Stomach (tissue), 19 donors: ENCODE measurements around the gene ZFAND4. TPM values are rescaled to one million over a fixed set of nuclear protein-coding genes. Genes with fewer than 3 reads are reported as not detected.
"Not testable (repeated sequence)": the region's sequence is repeated elsewhere in the genome, so short reads cannot be mapped to it uniquely, and the experiment has no call there.

Source experiments
- DNase-seq, 2 donors: peaks; one replicate each; pipeline versions ENCODE4 v3.0.0 to v3.0.0-alpha.2; 2013 to 2019
- H3K27ac ChIP-seq, 5 donors: fragments of 200-600 bp in 4 of 5; sonication (generic) in 4 of 5; one replicate each; pipeline ENCODE4 v1.5.1; 2013 to 2019; ENCODE audit warnings: mild to moderate bottlenecking in 1 of 5, moderate library complexity in 1 of 5
- H3K27me3 ChIP-seq, 3 donors: fragments of 200-600 bp; sonication (generic); one replicate each; pipeline ENCODE4 v1.5.1; 2017 to 2019; ENCODE audit warnings: mixed run types in 1 of 3
- H3K36me3 ChIP-seq, 4 donors: fragments of 200-600 bp; sonication (generic); 1 replicate in 3 of 4; 2 replicates in 1 of 4; pipeline ENCODE4 v1.5.1; 2016 to 2019
- H3K4me1 ChIP-seq, 4 donors: fragments of 200-600 bp; sonication (generic); one replicate each; pipeline ENCODE4 v1.5.1; 2016 to 2019
- H3K4me3 ChIP-seq, 4 donors: fragments of 200-600 bp; sonication (generic) in 3 of 4; one replicate each; pipeline ENCODE4 v1.5.1; 2016 to 2019; ENCODE audit warnings: mild to moderate bottlenecking in 1 of 4
- H3K9me3 ChIP-seq, 4 donors: fragments of 200-600 bp; sonication (generic); one replicate each; pipeline ENCODE4 v1.5.1; 2016 to 2019
- CTCF ChIP-seq, 7 experiments: fragments of 450-650 bp in 4 of 7; fragments of 200-600 bp in 3 of 7; sonication (generic) in 3 of 7; IDR thresholded peaks; one replicate each; pipeline ENCODE4 v1.5.1; 2016 to 2019; ENCODE audit warnings: antibody characterized with exemption in 7 of 7, control low read depth in 2 of 7, mild to moderate bottlenecking in 1 of 7
- EP300 ChIP-seq: sonication (generic); formaldehyde crosslinking; IDR thresholded peaks from one replicate; pipeline ENCODE4 v1.6.1; 2017; ENCODE audit warnings: antibody characterized with exemption
- POLR2AphosphoS5 ChIP-seq, 3 donors: sonication (generic); formaldehyde crosslinking; IDR thresholded peaks; one replicate each; pipeline ENCODE4 v1.6.1; 2016; ENCODE audit warnings: antibody characterized with exemption in 3 of 3
- WGBS, 5 donors: extraction: QIAGEN DNeasy Blood & Tissue Kit in 3 of 5; methylation state at CpG; one replicate each; pipeline versions ENCODE4 v1.1.5 to v1.1.7; 2013 to 2018; 5-methylcytosine and 5-hydroxymethylcytosine counted together
- intact Hi-C: fragments of 100-400 bp; cut with DNase I; formaldehyde crosslinking; loops from one replicate; pipeline ENCODE4 v1.15.1; 2023; ENCODE audit warnings: low total_unique reads
- long read RNA-seq, 10 donors: transcript quantifications; one replicate each; lab custom pipeline, GENCODE V29; 2026
- polyA plus RNA-seq, 3 donors: library from polyadenylated mRNA; stranded (reverse); fragments of 200-250 nt; gene quantifications; one replicate each; pipeline ENCODE4 v1.2.3, GENCODE V29; 2013
- total RNA-seq, 5 donors: library from RNA; depleted of rRNA; stranded (reverse); fragments of >200 nt; gene quantifications; one replicate each; pipeline versions ENCODE4 v1.1.0 to v1.2.3, GENCODE V29; 2014 to 2016
- donor health status: healthy with polysubstance abuse.
- donor health status: Bipolar disorder and iron deficiency.
- donor health status: healthy.

Gene ZFAND4
- 100 to 1,000 TPM in 1 of 5 donors, 10 to 100 TPM in 2, 1 to 10 TPM in 2; 3.5 to 179 (median 19.0) TPM for total RNA-seq
- polyA plus RNA-seq, result 1 to 10 TPM; 3.2 to 6.4 (median 3.7) TPM
- long read RNA-seq, donor 1, result 0 reads
- long read RNA-seq, donor 2, result 0 reads
- long read RNA-seq, donor 3, result 0 reads
- long read RNA-seq, donor 4, result 0 reads
- long read RNA-seq, donor 5, result 0 reads
- long read RNA-seq, donor 6, result 0 reads
- long read RNA-seq, donor 7, result 0 reads
- long read RNA-seq, donor 8, result 0 reads
- long read RNA-seq, donor 9, result 0 reads
- long read RNA-seq, donor 10, result 0 reads

GRCh38 chr10:45672181-45673073 lies at the start of gene ZFAND4:
Gene ZFAND4, minus strand, starts transcription at chr10:45672772. Its CDS starts 9,047 bp downstream, at chr10:45663725.
- 0 to 1% (median 0%) methylated on average over 4 to 96 of the region's 96 CpGs for WGBS, 5 donors
- DNase-seq, result peak; percentile 98 to 99
- Histone ChIP-seq H3K27me3 (no peaks in the 10 kb centered on the region), H3K4me1 (peaks cover 3 to 31% (median 20%) of the 10 kb centered on the region in 4 donors), H3K36me3 (no peaks in the 10 kb centered on the region), H3K27ac (peak within 1 kb of the TSS; percentile 83 to 94 (median 89)), H3K4me3 (peak within 1 kb of the TSS; percentile 66 to 77 (median 68)), H3K9me3 (no peaks in the 10 kb centered on the region)
- intact Hi-C loops, result no loop called here
- TF ChIP-seq CTCF (IDR thresholded peaks at IDR 0.05) (peak in 5 of 7 experiments; percentile 28 to 79 (median 34)), POLR2AphosphoS5 (IDR thresholded peaks at IDR 0.05) (peak; percentile 57 to 88 (median 86)), EP300 (no peak)

- H3K27me3 ChIP-seq, H3K9me3 ChIP-seq, DNase-seq, intact Hi-C loops, H3K27ac ChIP-seq, H3K4me1 ChIP-seq, H3K4me3 ChIP-seq, H3K36me3 ChIP-seq: not testable (repeated sequence)
- 57 to 83% (median 61%) methylated on average over 6 to 10 of the region's 10 CpGs for WGBS, 5 donors
Measured at GRCh38 chr10:45721503-45721902, 48.9 kb upstream of the ZFAND4 start.

GRCh38 chr10:45717642-45718041 lies 45.1 kb upstream of the ZFAND4 start:
- H3K4me1 ChIP-seq, H3K9me3 ChIP-seq, DNase-seq, H3K4me3 ChIP-seq, intact Hi-C loops, H3K27me3 ChIP-seq, H3K27ac ChIP-seq, H3K36me3 ChIP-seq: not testable (repeated sequence)
- WGBS, 5 donors, result 44 to 78% (median 69%) methylated on average over 1 of the region's 1 CpG

- DNase-seq, H3K4me1 ChIP-seq, H3K36me3 ChIP-seq, H3K9me3 ChIP-seq, H3K4me3 ChIP-seq, intact Hi-C loops, H3K27me3 ChIP-seq, H3K27ac ChIP-seq: not testable (repeated sequence)
- 65 to 81% (median 72%) methylated on average over 3 of the region's 3 CpGs for WGBS, 5 donors
Measured at GRCh38 chr10:45717053-45717452, 44.5 kb upstream of the ZFAND4 start.

- WGBS, 5 donors, result 46 to 64% (median 61%) methylated on average over 2 to 3 of the region's 5 CpGs
- H3K27ac ChIP-seq, H3K4me1 ChIP-seq, H3K4me3 ChIP-seq, intact Hi-C loops, H3K27me3 ChIP-seq, H3K9me3 ChIP-seq, DNase-seq, H3K36me3 ChIP-seq: not testable (repeated sequence)
Measured at GRCh38 chr10:45711223-45711622, 38.7 kb upstream of the ZFAND4 start.

GRCh38 chr10:45710200-45710796 lies 37.7 kb upstream of the ZFAND4 start:
- H3K36me3 ChIP-seq, H3K27ac ChIP-seq, DNase-seq, H3K4me1 ChIP-seq, intact Hi-C loops, H3K4me3 ChIP-seq, H3K27me3 ChIP-seq, H3K9me3 ChIP-seq: not testable (repeated sequence)
- WGBS, 5 donors, result 18 to 34% (median 25%) methylated on average over 2 to 3 of the region's 3 CpGs

GRCh38 chr10:45678467-45678866 lies 5.9 kb upstream of the ZFAND4 start:
- H3K9me3 ChIP-seq, H3K4me1 ChIP-seq, DNase-seq, H3K4me3 ChIP-seq, intact Hi-C loops, H3K27me3 ChIP-seq, H3K27ac ChIP-seq, H3K36me3 ChIP-seq: not testable (repeated sequence)
- WGBS, 5 donors, result 70 to 91% (median 90%) methylated on average over 2 to 13 of the region's 14 CpGs
